HCT116 (cell line): Measurements from ENCODE around the gene EEF1G.

Experiments
- EZH2 ChIP-seq: fragments of 200-600 bp; sonication (generic); IDR thresholded peaks from 2 replicates; pipeline ENCODE4 v1.6.1; 2017; ENCODE audit warnings: antibody characterized with exemption, mixed run types
- POLR2A ChIP-seq: IDR thresholded peaks from 2 replicates; pipeline ENCODE4 v1.7.0; 2011; ENCODE audit warnings: borderline replicate concordance; ENCODE audit not compliant: insufficient read depth, insufficient read length; ENCODE audit errors: extremely low read depth
- YY1 ChIP-seq: IDR thresholded peaks from 2 replicates; pipeline ENCODE4 v1.6.1; 2011; ENCODE audit warnings: low read length, low read depth, moderate library complexity, mild to moderate bottlenecking; ENCODE audit not compliant: insufficient replicate concordance; ENCODE audit errors: extremely low read depth
- TF ChIP-seq, protein P1 (sequence below), 3 experiments: fragments of 200-600 bp in 1 of 3; sonication (generic) in 1 of 3; IDR thresholded peaks in 2 of 3; conservative IDR thresholded peaks in 1 of 3; 2 replicates each; pipeline ENCODE4 v1.5.1; 2012 to 2017; ENCODE audit warnings: low read depth in 2 of 3, low read length in 2 of 3, antibody characterized with exemption in 1 of 3, borderline replicate concordance in 1 of 3, control low read depth in 1 of 3, mild to moderate bottlenecking in 1 of 3, mixed read lengths in 1 of 3, mixed run types in 1 of 3, moderate library complexity in 1 of 3; ENCODE audit not compliant: insufficient read depth in 1 of 3

DNA sequence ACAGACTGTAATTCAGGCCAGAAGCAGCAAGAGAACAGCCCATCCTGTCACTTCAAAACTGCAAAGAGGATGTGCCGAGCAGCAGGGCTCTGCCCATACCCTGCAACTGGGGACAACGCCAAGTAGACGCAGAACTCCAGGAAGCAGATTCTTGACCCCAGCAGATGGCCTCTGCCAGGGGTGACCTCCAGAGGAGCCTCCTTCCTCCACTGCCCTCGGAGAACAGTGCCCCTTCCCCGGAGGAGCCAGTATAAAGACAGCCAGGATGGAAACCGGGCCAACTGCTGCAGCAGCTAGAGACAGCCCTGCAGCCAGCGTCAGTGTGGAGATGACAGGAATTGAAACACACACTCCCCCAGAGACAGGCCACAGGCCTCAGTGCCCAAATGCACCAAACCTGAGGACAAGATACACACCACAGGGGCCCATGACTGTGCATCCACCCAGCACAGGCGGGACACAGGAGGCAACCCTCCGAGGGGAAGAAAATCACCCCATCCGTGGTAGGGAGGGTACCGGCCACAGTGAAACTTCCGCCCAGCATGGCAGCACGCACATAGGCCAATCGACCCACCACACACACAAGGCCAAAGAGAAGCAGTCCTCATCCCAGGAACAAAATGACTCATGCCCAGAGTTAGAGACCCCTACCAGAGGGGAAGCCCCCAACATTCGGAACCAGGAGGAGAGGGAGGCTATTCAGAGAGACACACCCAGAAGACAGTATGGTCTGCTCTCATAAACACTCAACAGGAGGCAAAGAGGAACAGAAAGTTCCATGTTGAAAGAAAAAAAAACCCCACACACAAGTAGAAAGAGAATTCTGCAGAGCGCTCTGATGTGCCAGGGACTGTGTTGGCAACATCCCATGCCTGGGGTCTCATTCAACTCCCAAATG lies 32.6 kb downstream of the EEF1G start:
- TF ChIP-seq POLR2A (no peak), EZH2 (no peak), YY1 (no peak)
- TF ChIP-seq, protein P1, sequence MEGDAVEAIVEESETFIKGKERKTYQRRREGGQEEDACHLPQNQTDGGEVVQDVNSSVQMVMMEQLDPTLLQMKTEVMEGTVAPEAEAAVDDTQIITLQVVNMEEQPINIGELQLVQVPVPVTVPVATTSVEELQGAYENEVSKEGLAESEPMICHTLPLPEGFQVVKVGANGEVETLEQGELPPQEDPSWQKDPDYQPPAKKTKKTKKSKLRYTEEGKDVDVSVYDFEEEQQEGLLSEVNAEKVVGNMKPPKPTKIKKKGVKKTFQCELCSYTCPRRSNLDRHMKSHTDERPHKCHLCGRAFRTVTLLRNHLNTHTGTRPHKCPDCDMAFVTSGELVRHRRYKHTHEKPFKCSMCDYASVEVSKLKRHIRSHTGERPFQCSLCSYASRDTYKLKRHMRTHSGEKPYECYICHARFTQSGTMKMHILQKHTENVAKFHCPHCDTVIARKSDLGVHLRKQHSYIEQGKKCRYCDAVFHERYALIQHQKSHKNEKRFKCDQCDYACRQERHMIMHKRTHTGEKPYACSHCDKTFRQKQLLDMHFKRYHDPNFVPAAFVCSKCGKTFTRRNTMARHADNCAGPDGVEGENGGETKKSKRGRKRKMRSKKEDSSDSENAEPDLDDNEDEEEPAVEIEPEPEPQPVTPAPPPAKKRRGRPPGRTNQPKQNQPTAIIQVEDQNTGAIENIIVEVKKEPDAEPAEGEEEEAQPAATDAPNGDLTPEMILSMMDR (IDR thresholded peaks at IDR 0.05 in 2 of 3, conservative IDR thresholded peaks at IDR 0.05 in 1 of 3; ENCODE audit: borderline replicate concordance in 1 of 3, insufficient read depth in 1 of 3, low read depth in 2 of 3, low read length in 2 of 3): no peak
